Type B pancreatic cell (in vitro differentiated cells): Measurements from ENCODE around the gene XPO4. TPM values are rescaled to one million over a fixed set of nuclear protein-coding genes. Genes with fewer than 3 reads are reported as not detected.
A peak's percentile ranks its signal among the peaks of the same experiment; 100 is the strongest.

Experiments
- DNase-seq: peaks from one replicate; pipeline ENCODE4 v3.0.0; 2021; ENCODE audit warnings: mixed read lengths; ENCODE audit not compliant: unreplicated experiment; ENCODE audit errors: extremely low spot score
- H3K27ac Mint-ChIP-seq: 2 replicates; pipeline ENCODE4 v1.8.0; 2021; ENCODE audit warnings: mild to moderate bottlenecking, mixed read lengths
- H3K27me3 Mint-ChIP-seq: 2 replicates; pipeline ENCODE4 v1.8.0; 2021; ENCODE audit warnings: mixed read lengths
- H3K36me3 Mint-ChIP-seq: 2 replicates; pipeline ENCODE4 v1.8.0; 2021; ENCODE audit warnings: mixed read lengths
- H3K4me1 Mint-ChIP-seq: one replicate; pipeline ENCODE4 v1.8.0; 2021; ENCODE audit warnings: mixed read lengths; ENCODE audit not compliant: unreplicated experiment
- H3K4me3 Mint-ChIP-seq: 2 replicates; pipeline ENCODE4 v1.8.0; 2021; ENCODE audit warnings: mild to moderate bottlenecking, mixed read lengths
- H3K9me3 Mint-ChIP-seq: 2 replicates; pipeline ENCODE4 v1.8.0; 2021; ENCODE audit warnings: mixed read lengths
- CTCF ChIP-seq: fragments of 200-600 bp; sonication (generic); conservative IDR thresholded peaks from 2 replicates; pipeline ENCODE4 v1.5.0; 2021; ENCODE audit warnings: antibody characterized with exemption, mild to moderate bottlenecking
- total RNA-seq: library from RNA; stranded (reverse); gene quantifications from 2 replicates; pipeline ENCODE4 v1.2.1, GENCODE V29; 2021; ENCODE audit warnings: low replicate concordance

Gene XPO4
- total RNA-seq, 1 donor from 2014 or later: 23.1 TPM

DNA sequence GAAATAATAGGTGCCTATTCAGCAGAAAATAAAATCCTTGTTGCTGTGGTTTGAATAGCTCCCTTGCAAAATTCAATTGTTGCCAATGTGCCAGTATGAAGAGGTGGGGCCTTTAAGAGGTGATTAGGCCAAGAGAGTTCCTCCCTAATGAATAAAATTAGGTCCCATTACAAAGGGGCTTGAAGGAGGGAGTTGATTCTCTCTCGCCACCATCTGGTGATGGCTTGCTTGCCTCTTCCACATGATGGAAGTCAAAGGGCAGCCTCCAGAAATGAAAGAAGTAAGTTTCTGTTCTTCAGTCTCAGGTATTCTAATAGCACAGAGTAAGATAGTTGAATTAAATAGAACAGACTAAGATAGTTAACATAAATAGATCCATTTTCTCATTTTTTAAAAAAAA lies 125.8 kb downstream of the XPO4 start:
- H3K27me3 Mint-ChIP-seq: no peaks in the 10 kb centered on the region
- H3K4me1 Mint-ChIP-seq: peaks cover 14% of the 10 kb centered on the region
- no peak for TF ChIP-seq CTCF
- H3K9me3 Mint-ChIP-seq: no peaks in the 10 kb centered on the region
- no peak overlapping the region for H3K4me3 Mint-ChIP-seq
- H3K27ac Mint-ChIP-seq: no peak overlapping the region
- DNase-seq: no peak
- peaks cover 3% of the 10 kb centered on the region for H3K36me3 Mint-ChIP-seq

GRCh38 chr13:20775961-20776360 lies 126.6 kb downstream of the XPO4 start:
- Mint-ChIP-seq H3K9me3 (no peaks in the 10 kb centered on the region), H3K27ac (no peak overlapping the region), H3K27me3 (no peaks in the 10 kb centered on the region), H3K4me3 (no peak overlapping the region), H3K4me1 (peaks cover 14% of the 10 kb centered on the region), H3K36me3 (peaks cover 9% of the 10 kb centered on the region)
- no peak for TF ChIP-seq CTCF
- no peak for DNase-seq

DNA sequence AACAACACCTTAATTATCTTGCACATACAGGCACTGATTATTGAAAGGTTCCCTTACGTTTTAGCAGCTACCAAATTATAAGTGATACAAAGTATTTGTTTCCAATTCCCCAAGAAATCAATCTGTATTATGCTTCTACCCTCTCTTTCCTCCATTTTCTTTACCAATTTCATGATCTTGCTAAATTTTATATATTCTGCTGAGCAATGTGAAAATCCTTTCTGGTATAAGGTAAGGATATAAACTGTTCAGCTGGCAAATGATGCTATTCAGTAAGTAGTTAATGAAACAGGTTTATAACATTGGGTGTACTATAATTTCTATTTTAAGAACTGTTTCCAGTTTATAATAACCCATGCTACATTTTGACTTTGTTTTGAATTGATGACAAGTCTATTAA lies 127.8 kb downstream of the XPO4 start:
- peaks cover 14% of the 10 kb centered on the region for H3K4me1 Mint-ChIP-seq
- peak overlapping the region; percentile 95 for H3K4me3 Mint-ChIP-seq
- H3K9me3 Mint-ChIP-seq: peaks cover 3% of the 10 kb centered on the region

GRCh38 chr13:20773194-20774080 lies 129.1 kb downstream of the XPO4 start, which contains the start of gene EEF1AKMT1:
Gene EEF1AKMT1 (minus strand): TSS chr13:20773961. CDS start chr13:20757598, 16,363 bp downstream.
- Mint-ChIP-seq H3K4me3 (peak within 1 kb of the TSS; percentile 95), H3K27me3 (no peaks in the 10 kb centered on the region)

More for the DNA sequence above, 127.8 kb downstream of the XPO4 start:
- Mint-ChIP-seq H3K27me3 (no peaks in the 10 kb centered on the region), H3K36me3 (peaks cover 17% of the 10 kb centered on the region), H3K27ac (peak overlapping the region; percentile 44)
- no peak for TF ChIP-seq CTCF
- no peak for DNase-seq

More at GRCh38 chr13:20773194-20774080, 129.1 kb downstream of the XPO4 start, which contains the start of gene EEF1AKMT1:
- H3K27ac Mint-ChIP-seq: peak within 1 kb of the TSS; percentile 96
- peaks cover 14% of the 10 kb centered on the region for H3K4me1 Mint-ChIP-seq
- peaks cover 27% of the 10 kb centered on the region for H3K36me3 Mint-ChIP-seq
- TF ChIP-seq CTCF: no peak
- H3K9me3 Mint-ChIP-seq: peaks cover 9% of the 10 kb centered on the region
- peak; percentile 96 for DNase-seq
